Aorta (tissue), 5 donors: Measurements from ENCODE around the gene TBC1D4. TPM values are rescaled to one million over a fixed set of nuclear protein-coding genes. Genes with fewer than 3 reads are reported as not detected.

ENCODE experiments used
- ATAC-seq: fragments of 200-7000 bp; cut with Tn5 transposase; one replicate; pipeline ENCODE4 v1.9.1; 2022; ENCODE audit warnings: moderate library complexity; ENCODE audit not compliant: low FRiP score
- DNase-seq, 2 donors: peaks; one replicate each; pipeline ENCODE4 v3.0.0-alpha.2; 2020
- H3K27ac ChIP-seq, 2 donors: one replicate each; pipeline ENCODE4 v1.5.1; 2013; ENCODE audit warnings: low read length in 2 of 2, mild to moderate bottlenecking in 2 of 2, moderate library complexity in 2 of 2, control low read depth in 1 of 2, inconsistent platforms in 1 of 2, low read depth in 1 of 2
- H3K27me3 ChIP-seq, 2 donors: one replicate each; pipeline ENCODE4 v1.6.1; 2013; ENCODE audit warnings: control low read depth in 1 of 2, low read length in 1 of 2, mild to moderate bottlenecking in 1 of 2, moderate library complexity in 1 of 2; ENCODE audit not compliant: insufficient read depth in 2 of 2, control insufficient read depth in 1 of 2
- H3K36me3 ChIP-seq, 2 donors: one replicate each; pipeline ENCODE4 v1.6.1; 2013; ENCODE audit warnings: control low read depth in 1 of 2, low read length in 1 of 2, mild to moderate bottlenecking in 1 of 2; ENCODE audit not compliant: insufficient read depth in 2 of 2, control insufficient read depth in 1 of 2
- H3K4me1 ChIP-seq, 2 donors: one replicate each; pipeline ENCODE4 v1.6.1; 2013; ENCODE audit warnings: low read length in 2 of 2, control low read depth in 1 of 2, mild to moderate bottlenecking in 1 of 2, moderate library complexity in 1 of 2; ENCODE audit not compliant: insufficient read depth in 2 of 2, control insufficient read depth in 1 of 2
- H3K4me3 ChIP-seq, 2 donors: one replicate each; pipeline ENCODE4 v1.5.1; 2013; ENCODE audit warnings: low read length in 2 of 2, control low read depth in 1 of 2, mild to moderate bottlenecking in 1 of 2
- H3K9me3 ChIP-seq: one replicate; pipeline ENCODE4 v1.6.1; 2013; ENCODE audit warnings: mild to moderate bottlenecking, low read length; ENCODE audit not compliant: control insufficient read depth
- WGBS, 2 donors: extraction: QIAGEN DNeasy Blood & Tissue Kit; methylation state at CpG; one replicate each; pipeline ENCODE4 v1.1.7; 2013; 5-methylcytosine and 5-hydroxymethylcytosine counted together
- intact Hi-C, 2 donors: fragments of 100-400 bp; cut with DNase I; formaldehyde crosslinking; loops; one replicate each; pipeline versions ENCODE4 v1.14.2 to v1.15.0; 2022
- polyA plus RNA-seq, 2 donors: library from polyadenylated mRNA; stranded (reverse); fragments of 200-250 nt; gene quantifications; one replicate each; pipeline ENCODE4 v1.2.3, GENCODE V29; 2013
- total RNA-seq, 2 donors: library from RNA; stranded (reverse); fragmentation: NEBNext Ultra II Directional; extraction: Animal tissue kit (Norgen Biotek cat#: 25700); gene quantifications; one replicate each; pipeline ENCODE4 v1.2.1, GENCODE V29; 2021
- donor health status: healthy with polysubstance abuse.
- donor health status: Bipolar disorder and iron deficiency.
- donor health status: DM: no; HTN: no; CAD: no.
- donor health status: DM: no; HTN: no; CAD: no.
- donor health status: DM: yes; HTN: yes; CAD: no.

The TBC1D4 gene
- total and polyA plus RNA-seq, 4 donors: 1.4 to 16.3 (median 6.2) TPM

DNA sequence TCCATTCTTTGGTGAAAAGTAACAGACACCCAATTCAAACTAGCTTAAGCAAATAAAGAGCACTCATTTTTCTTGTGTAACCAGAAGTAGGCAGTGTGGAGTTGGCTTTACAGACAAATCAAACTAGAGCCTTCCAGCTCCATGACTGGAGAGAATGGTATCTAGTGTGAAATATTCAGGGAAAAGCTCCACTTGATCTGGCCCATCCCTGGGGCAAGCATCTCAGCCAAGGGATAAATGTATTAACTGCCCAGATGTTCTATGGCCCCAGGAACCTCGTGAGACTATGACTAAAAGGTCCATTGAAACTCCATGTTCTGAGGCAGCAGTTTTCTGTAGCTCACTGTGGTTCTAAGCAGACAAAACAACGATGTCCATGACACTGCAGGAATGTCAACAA lies 49.9 kb downstream of the TBC1D4 start:
- H3K27ac ChIP-seq: no peak overlapping the region
- ATAC-seq: no peak
- no peaks in the 10 kb centered on the region for H3K36me3 ChIP-seq
- no peak for DNase-seq
- H3K4me3 ChIP-seq: no peak overlapping the region
- intact Hi-C loops: no loop called here
- WGBS, 2 donors: 57 to 69% methylated on average over 2 of the region's 2 CpGs
- H3K27me3 ChIP-seq: no peaks in the 10 kb centered on the region
- H3K9me3 ChIP-seq: no peaks in the 10 kb centered on the region
- no peaks in the 10 kb centered on the region for H3K4me1 ChIP-seq

DNA sequence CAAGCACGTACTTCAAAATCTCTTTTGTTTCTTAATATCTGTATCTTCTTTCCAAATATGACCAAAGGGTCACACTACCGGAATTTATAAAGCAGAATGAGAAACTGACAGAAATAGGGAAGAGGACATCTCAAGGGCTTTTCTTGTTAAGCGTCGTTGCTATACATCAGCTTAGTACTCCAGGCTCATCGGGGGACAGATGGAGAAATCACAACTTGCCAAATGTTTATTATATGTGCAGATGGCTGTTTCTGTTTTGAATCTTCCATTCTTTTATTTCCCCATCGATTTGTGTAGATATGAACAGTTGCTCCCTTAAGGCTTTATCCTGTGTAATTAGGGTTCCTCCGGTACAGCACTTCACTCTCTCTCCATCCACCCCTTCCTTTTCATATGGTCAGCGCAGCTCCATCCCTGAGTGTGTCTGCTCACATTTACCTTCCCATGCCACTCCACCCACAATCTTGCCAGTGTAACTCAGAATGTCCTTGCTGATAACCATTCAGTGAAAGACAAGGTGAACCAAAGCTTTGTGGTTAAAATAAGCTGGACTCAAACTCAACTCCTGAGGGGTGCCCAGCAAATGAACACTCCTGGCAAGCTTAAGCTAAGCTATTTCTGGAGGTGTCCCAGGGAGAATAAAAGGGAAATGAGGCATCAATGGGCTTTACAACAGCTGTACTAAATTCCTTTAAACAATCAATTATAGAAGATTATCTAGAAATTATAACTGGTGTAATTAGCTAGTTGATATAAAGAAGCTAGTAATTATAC lies 51.3 kb downstream of the TBC1D4 start:
- H3K27me3 ChIP-seq: no peaks in the 10 kb centered on the region
- no peaks in the 10 kb centered on the region for H3K36me3 ChIP-seq
- 86 to 93% methylated on average over 8 of the region's 8 CpGs for WGBS, 2 donors
- ATAC-seq: no peak
- H3K27ac ChIP-seq: no peak overlapping the region
- intact Hi-C loops: no loop called here
- H3K9me3 ChIP-seq: no peaks in the 10 kb centered on the region
- H3K4me1 ChIP-seq: no peaks in the 10 kb centered on the region
- no peak for DNase-seq
- H3K4me3 ChIP-seq: no peak overlapping the region

DNA sequence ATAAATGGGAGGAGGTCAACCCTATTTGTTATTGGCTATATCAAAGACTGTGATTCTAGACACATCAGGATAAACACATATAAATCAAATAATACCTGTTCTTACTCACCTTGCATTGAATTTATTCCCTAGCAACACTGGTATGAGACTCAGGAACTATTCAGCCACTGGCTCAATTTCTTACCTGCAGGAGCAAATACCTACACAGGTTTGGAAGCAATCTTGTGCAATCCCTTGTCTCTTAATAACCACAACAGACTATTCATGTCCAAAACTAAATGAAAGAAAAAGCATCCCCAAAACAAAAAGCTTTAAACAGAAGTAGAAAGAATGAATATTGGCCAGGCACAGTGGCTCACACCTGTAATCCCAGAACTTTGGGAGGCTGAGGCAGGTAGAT lies 55.5 kb downstream of the TBC1D4 start:
- intact Hi-C loops: no loop called here
- Histone ChIP-seq H3K27ac (no peak overlapping the region), H3K9me3 (no peaks in the 10 kb centered on the region), H3K4me3 (no peak overlapping the region), H3K27me3 (no peaks in the 10 kb centered on the region), H3K4me1 (no peaks in the 10 kb centered on the region), H3K36me3 (no peaks in the 10 kb centered on the region)
- DNase-seq (no peak), ATAC-seq (no peak)

DNA sequence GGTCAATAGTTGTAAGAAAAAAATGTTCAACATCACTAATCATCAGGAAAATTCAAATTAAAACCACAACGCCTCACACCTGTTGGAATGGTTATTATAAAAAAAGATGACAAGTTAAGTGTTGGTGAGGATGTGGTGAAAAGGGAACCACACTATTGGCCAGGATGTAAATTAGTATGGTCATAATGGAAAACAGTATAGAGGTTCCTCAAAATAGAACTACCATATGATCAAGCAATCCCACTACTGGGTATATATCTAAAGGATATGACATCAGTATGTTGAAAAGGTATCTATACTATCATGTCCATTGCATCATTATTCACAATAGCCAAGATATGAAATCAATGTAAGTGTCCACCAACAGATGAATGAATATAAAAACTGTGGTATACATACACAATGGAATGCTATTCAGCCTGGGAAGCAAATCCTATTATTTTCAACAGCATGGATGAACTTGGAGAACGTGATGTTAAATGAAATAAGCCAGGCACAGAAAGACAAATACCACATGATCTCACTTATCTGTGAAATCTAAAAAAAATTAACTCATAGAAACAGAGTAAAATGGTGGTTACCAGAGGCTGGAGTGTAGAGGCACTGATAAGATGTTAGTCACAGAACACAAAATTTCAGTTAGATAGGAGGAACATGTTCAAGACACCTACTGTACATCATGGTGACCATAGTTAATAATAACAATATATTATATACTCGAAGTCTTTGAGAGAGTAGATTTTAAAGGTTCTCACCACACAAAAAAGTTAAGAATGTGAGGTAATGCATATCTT lies 56.6 kb downstream of the TBC1D4 start:
- Histone ChIP-seq H3K36me3 (no peaks in the 10 kb centered on the region), H3K4me3 (no peak overlapping the region), H3K9me3 (no peaks in the 10 kb centered on the region), H3K27me3 (no peaks in the 10 kb centered on the region), H3K4me1 (no peaks in the 10 kb centered on the region), H3K27ac (no peak overlapping the region)
- DNase-seq (no peak), ATAC-seq (no peak)
- WGBS, 2 donors: 78 to 90% methylated on average over 3 of the region's 3 CpGs
- intact Hi-C loops: no loop called here

DNA sequence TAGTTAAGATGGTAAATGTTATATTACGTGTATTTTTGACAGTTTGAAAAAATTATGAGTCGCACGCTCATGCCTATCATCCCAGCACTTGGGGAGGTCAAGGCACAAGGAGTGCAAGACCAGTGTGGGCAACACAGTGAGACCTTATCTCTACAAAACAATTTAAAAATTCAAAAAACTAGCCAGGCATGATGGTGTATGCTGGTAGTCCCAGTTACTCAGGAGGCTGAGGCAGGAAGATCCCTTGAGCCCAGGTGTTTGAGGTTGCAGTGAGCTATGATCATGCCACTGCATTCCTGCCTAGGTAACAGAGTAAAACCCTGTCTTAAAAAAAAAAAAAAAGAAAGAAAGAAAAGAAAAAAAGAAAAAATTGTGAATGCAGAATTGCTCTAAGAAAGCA lies 58.0 kb downstream of the TBC1D4 start:
- Histone ChIP-seq H3K36me3 (no peaks in the 10 kb centered on the region), H3K27me3 (no peaks in the 10 kb centered on the region), H3K4me3 (no peak overlapping the region), H3K4me1 (no peaks in the 10 kb centered on the region), H3K9me3 (no peaks in the 10 kb centered on the region), H3K27ac (no peak overlapping the region)
- intact Hi-C loops: no loop called here
- DNase-seq (no peak), ATAC-seq (no peak)
- WGBS, 2 donors: 90 to 96% methylated on average over 3 of the region's 3 CpGs

DNA sequence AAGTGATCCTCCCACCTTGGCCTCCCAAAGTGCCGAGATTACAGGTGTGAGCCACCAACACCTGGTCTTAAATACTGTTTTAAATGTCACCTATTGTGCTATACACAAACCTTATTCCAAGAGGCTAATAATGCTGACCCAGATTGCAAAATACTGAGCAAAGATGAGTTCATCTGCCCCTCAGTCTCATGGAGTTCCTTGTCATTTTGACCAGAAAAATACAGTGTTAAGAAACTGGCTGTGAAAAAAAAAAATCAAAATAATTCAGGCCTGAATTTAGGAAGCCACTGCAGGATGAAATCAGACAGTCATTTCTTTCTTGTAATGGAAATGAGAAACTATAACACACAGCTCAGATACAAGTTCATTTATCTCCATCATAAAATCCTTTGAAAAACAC lies 59.9 kb downstream of the TBC1D4 start:
- 97 to 98% methylated on average over 1 of the region's 1 CpG for WGBS, 2 donors
- no peaks in the 10 kb centered on the region for H3K4me1 ChIP-seq
- ATAC-seq: no peak
- DNase-seq: no peak
- no peak overlapping the region for H3K4me3 ChIP-seq
- H3K27me3 ChIP-seq: no peaks in the 10 kb centered on the region
- intact Hi-C loops: no loop called here
- no peak overlapping the region for H3K27ac ChIP-seq
- H3K36me3 ChIP-seq: no peaks in the 10 kb centered on the region
- no peaks in the 10 kb centered on the region for H3K9me3 ChIP-seq

DNA sequence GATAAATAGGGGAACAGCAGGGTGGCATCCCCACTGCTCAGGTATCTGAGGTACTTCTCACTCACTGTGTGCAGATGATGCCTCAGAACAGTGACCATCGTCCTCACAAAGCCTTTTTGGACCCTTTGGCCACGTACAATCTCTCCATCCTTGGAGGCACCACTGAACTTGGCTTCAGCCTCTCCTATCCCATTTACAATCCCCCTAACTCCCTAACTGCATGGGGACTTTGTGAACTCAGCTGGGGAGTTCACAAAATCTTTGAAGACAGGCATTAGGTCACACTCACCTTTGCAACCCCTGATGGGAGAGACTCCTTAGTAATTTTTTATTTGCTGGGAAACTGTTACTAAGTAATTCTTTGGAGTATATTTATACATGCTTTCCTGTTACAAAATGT lies 60.8 kb downstream of the TBC1D4 start:
- Histone ChIP-seq H3K27ac (no peak overlapping the region), H3K36me3 (no peaks in the 10 kb centered on the region), H3K4me1 (no peaks in the 10 kb centered on the region), H3K9me3 (no peaks in the 10 kb centered on the region), H3K4me3 (no peak overlapping the region), H3K27me3 (no peaks in the 10 kb centered on the region)
- WGBS, 2 donors: 93 to 95% methylated on average over 2 of the region's 2 CpGs
- DNase-seq: no peak
- intact Hi-C loops: no loop called here
- ATAC-seq: no peak

DNA sequence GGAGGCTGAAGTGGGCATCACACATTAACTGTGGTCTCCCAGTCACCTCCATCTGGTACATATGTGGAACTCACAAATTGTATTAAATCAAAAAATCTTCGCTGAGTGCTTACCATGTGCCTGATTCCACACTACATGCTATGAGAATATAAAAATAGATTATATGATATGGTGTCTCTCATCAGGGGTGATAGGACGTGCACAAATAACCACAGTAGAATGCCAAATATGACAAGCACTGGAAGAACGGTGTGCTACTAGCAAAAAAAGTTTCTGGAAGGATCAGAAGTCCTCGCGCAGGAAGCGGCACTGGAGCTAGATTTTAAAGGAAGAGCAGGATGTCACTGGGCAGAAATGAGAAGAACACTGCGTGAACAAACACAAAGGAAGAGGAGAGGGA lies 62.3 kb downstream of the TBC1D4 start:
- Histone ChIP-seq H3K4me3 (no peak overlapping the region), H3K36me3 (no peaks in the 10 kb centered on the region), H3K9me3 (no peaks in the 10 kb centered on the region), H3K27ac (no peak overlapping the region), H3K27me3 (no peaks in the 10 kb centered on the region), H3K4me1 (no peaks in the 10 kb centered on the region)
- no peak for ATAC-seq
- no peak for DNase-seq
- intact Hi-C loops: no loop called here
- WGBS, 2 donors: 95 to 97% methylated on average over 7 of the region's 7 CpGs

DNA sequence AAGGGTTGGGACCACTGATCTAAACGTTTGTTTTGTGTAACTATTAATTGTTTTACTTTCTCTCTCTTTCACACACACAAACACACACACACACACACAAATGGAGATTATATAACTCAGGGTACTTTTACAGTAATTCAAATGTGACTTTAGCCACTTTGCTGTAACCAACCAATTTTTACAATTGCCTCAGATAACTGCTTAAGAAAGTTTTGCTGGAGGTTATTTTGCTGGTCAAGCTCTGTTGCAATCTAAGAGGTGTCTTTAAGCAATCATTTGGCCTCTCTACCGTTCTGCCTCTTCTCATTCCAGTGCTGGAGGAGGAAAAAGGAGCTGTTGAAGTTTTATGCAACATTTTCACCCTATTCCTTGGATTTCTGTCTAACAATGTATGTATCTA lies 63.0 kb downstream of the TBC1D4 start:
- H3K4me3 ChIP-seq: no peak overlapping the region
- no peaks in the 10 kb centered on the region for H3K4me1 ChIP-seq

More for the DNA sequence above, 63.0 kb downstream of the TBC1D4 start:
- H3K36me3 ChIP-seq: no peaks in the 10 kb centered on the region
- no peaks in the 10 kb centered on the region for H3K9me3 ChIP-seq
- intact Hi-C loops: no loop called here
- 74 to 76% methylated on average over 2 of the region's 2 CpGs for WGBS, 2 donors
- no peaks in the 10 kb centered on the region for H3K27me3 ChIP-seq
- H3K27ac ChIP-seq: no peak overlapping the region
- DNase-seq (no peak), ATAC-seq (no peak)
